ENCODE data around the gene MACF1. TPM values are rescaled to one million over a fixed set of nuclear protein-coding genes. Genes with fewer than 3 reads are reported as not detected.

Gene MACF1
- polyA plus RNA-seq, 1 of the 3 experiments (the other 2 are of a cell fraction) = 37.6 TPM

DNA sequence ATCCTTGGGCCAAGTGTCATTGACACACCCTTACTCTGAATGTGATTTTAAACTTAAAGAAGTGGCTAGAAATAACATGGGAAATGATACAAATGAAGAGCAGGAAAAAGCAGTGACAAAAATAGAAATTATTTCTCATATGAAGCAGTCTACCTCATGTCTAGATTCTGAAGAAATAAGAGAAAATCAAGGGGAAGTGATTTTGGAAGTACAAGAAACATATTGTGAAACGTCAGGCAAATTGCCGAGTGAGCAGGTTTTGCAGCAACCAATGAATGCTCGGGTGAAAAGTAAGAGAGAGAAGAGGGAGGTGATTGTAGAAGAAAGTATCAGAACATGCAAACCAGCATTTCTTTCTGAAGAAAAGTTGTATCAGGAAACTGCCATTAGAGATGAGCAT, 130.7 kb downstream of the MACF1 start:
- 96% methylated on average over 3 of the region's 3 CpGs for WGBS (ENCODE audit: low lambda C conversion rate)
- no peak overlapping the region for H3K9ac ChIP-seq
- no peak overlapping the region for H2AFZ ChIP-seq (ENCODE audit: low read depth)
- no peaks in the 10 kb centered on the region for H3F3A ChIP-seq (replicated peaks; ENCODE audit: insufficient read depth)
- H3K27me3 ChIP-seq (ENCODE audit: insufficient read depth) = no peaks in the 10 kb centered on the region
- H3K4me2 ChIP-seq = no peak overlapping the region
- TF ChIP-seq YY1 (IDR thresholded peaks at IDR 0.05; ENCODE audit: low read depth) (no peak), NRF1 (IDR thresholded peaks at IDR 0.05; ENCODE audit: low read depth, low read length) (no peak), JUND (IDR thresholded peaks at IDR 0.05) (no peak), SIN3A (IDR thresholded peaks at IDR 0.05; ENCODE audit: borderline replicate concordance, low read depth, low read length) (no peak), EP300 (IDR thresholded peaks at IDR 0.05; ENCODE audit: borderline replicate concordance in 1 of 2, low read depth in 1 of 2, low read length in 1 of 2) (no peak), POLR2AphosphoS5 (IDR thresholded peaks at IDR 0.05; ENCODE audit: low read depth, low read length) (no peak), NFIC (IDR thresholded peaks at IDR 0.05; ENCODE audit: borderline replicate concordance) (no peak), MEF2A (IDR thresholded peaks at IDR 0.05; ENCODE audit: borderline replicate concordance, low read depth) (no peak), MXI1 (IDR thresholded peaks at IDR 0.05; ENCODE audit: low read depth, low read length) (no peak), RAD21 (IDR thresholded peaks at IDR 0.05; ENCODE audit: low read length) (no peak), RXRA (IDR thresholded peaks at IDR 0.05; ENCODE audit: borderline replicate concordance, low read depth) (no peak), FOXJ3 (CRISPR knock-in tag; IDR thresholded peaks at IDR 0.05) (no peak), SMC3 (IDR thresholded peaks at IDR 0.05; ENCODE audit: low read depth, low read length) (no peak), FOXM1 (IDR thresholded peaks at IDR 0.05; ENCODE audit: low read depth) (no peak), GABPA (IDR thresholded peaks at IDR 0.05; ENCODE audit: low read depth) (no peak)
- TF ChIP-seq, protein P1, sequence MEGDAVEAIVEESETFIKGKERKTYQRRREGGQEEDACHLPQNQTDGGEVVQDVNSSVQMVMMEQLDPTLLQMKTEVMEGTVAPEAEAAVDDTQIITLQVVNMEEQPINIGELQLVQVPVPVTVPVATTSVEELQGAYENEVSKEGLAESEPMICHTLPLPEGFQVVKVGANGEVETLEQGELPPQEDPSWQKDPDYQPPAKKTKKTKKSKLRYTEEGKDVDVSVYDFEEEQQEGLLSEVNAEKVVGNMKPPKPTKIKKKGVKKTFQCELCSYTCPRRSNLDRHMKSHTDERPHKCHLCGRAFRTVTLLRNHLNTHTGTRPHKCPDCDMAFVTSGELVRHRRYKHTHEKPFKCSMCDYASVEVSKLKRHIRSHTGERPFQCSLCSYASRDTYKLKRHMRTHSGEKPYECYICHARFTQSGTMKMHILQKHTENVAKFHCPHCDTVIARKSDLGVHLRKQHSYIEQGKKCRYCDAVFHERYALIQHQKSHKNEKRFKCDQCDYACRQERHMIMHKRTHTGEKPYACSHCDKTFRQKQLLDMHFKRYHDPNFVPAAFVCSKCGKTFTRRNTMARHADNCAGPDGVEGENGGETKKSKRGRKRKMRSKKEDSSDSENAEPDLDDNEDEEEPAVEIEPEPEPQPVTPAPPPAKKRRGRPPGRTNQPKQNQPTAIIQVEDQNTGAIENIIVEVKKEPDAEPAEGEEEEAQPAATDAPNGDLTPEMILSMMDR (IDR thresholded peaks at IDR 0.05) = no peak
- TF ChIP-seq, protein P2, sequence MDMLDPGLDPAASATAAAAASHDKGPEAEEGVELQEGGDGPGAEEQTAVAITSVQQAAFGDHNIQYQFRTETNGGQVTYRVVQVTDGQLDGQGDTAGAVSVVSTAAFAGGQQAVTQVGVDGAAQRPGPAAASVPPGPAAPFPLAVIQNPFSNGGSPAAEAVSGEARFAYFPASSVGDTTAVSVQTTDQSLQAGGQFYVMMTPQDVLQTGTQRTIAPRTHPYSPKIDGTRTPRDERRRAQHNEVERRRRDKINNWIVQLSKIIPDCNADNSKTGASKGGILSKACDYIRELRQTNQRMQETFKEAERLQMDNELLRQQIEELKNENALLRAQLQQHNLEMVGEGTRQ (IDR thresholded peaks at IDR 0.05; ENCODE audit: borderline replicate concordance, low read depth, low read length) = no peak
- TF ChIP-seq, protein P3, sequence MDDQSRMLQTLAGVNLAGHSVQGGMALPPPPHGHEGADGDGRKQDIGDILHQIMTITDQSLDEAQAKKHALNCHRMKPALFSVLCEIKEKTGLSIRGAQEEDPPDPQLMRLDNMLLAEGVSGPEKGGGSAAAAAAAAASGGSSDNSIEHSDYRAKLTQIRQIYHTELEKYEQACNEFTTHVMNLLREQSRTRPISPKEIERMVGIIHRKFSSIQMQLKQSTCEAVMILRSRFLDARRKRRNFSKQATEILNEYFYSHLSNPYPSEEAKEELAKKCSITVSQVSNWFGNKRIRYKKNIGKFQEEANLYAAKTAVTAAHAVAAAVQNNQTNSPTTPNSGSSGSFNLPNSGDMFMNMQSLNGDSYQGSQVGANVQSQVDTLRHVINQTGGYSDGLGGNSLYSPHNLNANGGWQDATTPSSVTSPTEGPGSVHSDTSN (IDR thresholded peaks at IDR 0.05) = no peak
- no peak overlapping the region for H3K27ac ChIP-seq (ENCODE audit: low read depth in 2 of 2, low read length in 1 of 2)
- DNase-seq = no peak
- H3K4me1 ChIP-seq (ENCODE audit: control insufficient read depth in 1 of 2, insufficient read depth in 2 of 2, low read depth in 1 of 2, low read length in 1 of 2) = peaks cover 4% of the 10 kb centered on the region in 2 experiments; a peak in 2 of 4 replicates
- H3K36me3 ChIP-seq (replicated peaks in 1 of 2; ENCODE audit: control insufficient read depth in 1 of 2, insufficient read depth in 2 of 2, low read length in 1 of 2) = peaks cover 62 to 72% of the 10 kb centered on the region in 2 experiments
- H4K20me1 ChIP-seq (ENCODE audit: insufficient read depth) = no peaks in the 10 kb centered on the region
- H3K9me2 ChIP-seq = no peaks in the 10 kb centered on the region
- no peaks in the 10 kb centered on the region for H3K9me3 ChIP-seq
- CTCF ChIA-PET = interaction anchor here (1.0 kb wide), 1 partner anchor 11 kb away, joined by 3 read pairs; no protein-coding TSS in a partner anchor
- H3K4me3 ChIP-seq (ENCODE audit: low read depth in 2 of 2, low read length in 1 of 2) = no peak overlapping the region
- POLR2A ChIA-PET = no interaction called here
- H3K79me2 ChIP-seq (ENCODE audit: insufficient read depth) = peaks cover 3% of the 10 kb centered on the region; the same call in 1 of the 2 replicates

All from SK-N-SH (cell line).